ENCODE data around the gene APEH.

APEH gene

GRCh38 chr3:49673715-49674496 is at the start of gene APEH:
APEH (plus strand) TSS chr3:49674351; CDS start chr3:49674402, 51 bp downstream.
- DNase-seq, result no peak

- DNase-seq, result no peak
These were observed 49.1 kb upstream of the APEH start for GRCh38 chr3:49625071-49625470.

GRCh38 chr3:49626101-49626581 is 48.0 kb upstream of the APEH start:
- no peak for DNase-seq

GRCh38 chr3:49626796-49627195 is 47.4 kb upstream of the APEH start:
- DNase-seq, result no peak

GRCh38 chr3:49627634-49628033 is 46.5 kb upstream of the APEH start:
- DNase-seq, result no peak

- DNase-seq, result no peak
These were observed 45.9 kb upstream of the APEH start for GRCh38 chr3:49628249-49628648.

- no peak for DNase-seq
These were observed 44.7 kb upstream of the APEH start for GRCh38 chr3:49629451-49629850.

- DNase-seq, result no peak
These were observed 44.3 kb upstream of the APEH start for GRCh38 chr3:49629866-49630265.

- DNase-seq, result no peak
These were observed 43.4 kb upstream of the APEH start for GRCh38 chr3:49630784-49631183.

- DNase-seq, result no peak
These were observed 39.4 kb upstream of the APEH start for GRCh38 chr3:49634736-49635135.

- no peak for DNase-seq
These were observed 37.1 kb upstream of the APEH start for GRCh38 chr3:49636883-49637609.

GRCh38 chr3:49638445-49638844 is 35.7 kb upstream of the APEH start:
- no peak for DNase-seq

GRCh38 chr3:49639551-49639950 is 34.6 kb upstream of the APEH start:
- no peak for DNase-seq

GRCh38 chr3:49641292-49641691 is 32.9 kb upstream of the APEH start:
- DNase-seq, result no peak

GRCh38 chr3:49641921-49642707 is 32.0 kb upstream of the APEH start:
- DNase-seq, result no peak

GRCh38 chr3:49642708-49643145 is 31.4 kb upstream of the APEH start:
- no peak for DNase-seq

GRCh38 chr3:49644684-49645083 is 29.5 kb upstream of the APEH start:
- no peak for DNase-seq

- no peak for DNase-seq
These were observed 27.9 kb upstream of the APEH start for GRCh38 chr3:49646236-49646635.

GRCh38 chr3:49647741-49648140 is 26.4 kb upstream of the APEH start:
- no peak for DNase-seq

- DNase-seq, result no peak
These were observed 25.7 kb upstream of the APEH start for GRCh38 chr3:49648354-49649019.

GRCh38 chr3:49649576-49649975 is 24.6 kb upstream of the APEH start:
- DNase-seq, result no peak

GRCh38 chr3:49650177-49650576 is 24.0 kb upstream of the APEH start:
- DNase-seq, result no peak

- no peak for DNase-seq
These were observed 23.5 kb upstream of the APEH start for GRCh38 chr3:49650637-49651036.
